GM21423 (cell line): ENCODE measurements around the gene GATA2.

ENCODE experiments used
- ATAC-seq: cut with Tn5 transposase; IDR thresholded peaks from one replicate; pipeline ENCODE4 v1.9.1; 2021; ENCODE audit warnings: mild to moderate bottlenecking, moderate library complexity; ENCODE audit not compliant: unreplicated experiment

GATA2 gene

GRCh38 chr3:128492671-128493569 is at the start of gene GATA2:
TSS of gene GATA2 (minus strand) at chr3:128493201. CDS start at chr3:128487031, 6,170 bp downstream.
- no peak for ATAC-seq

DNA sequence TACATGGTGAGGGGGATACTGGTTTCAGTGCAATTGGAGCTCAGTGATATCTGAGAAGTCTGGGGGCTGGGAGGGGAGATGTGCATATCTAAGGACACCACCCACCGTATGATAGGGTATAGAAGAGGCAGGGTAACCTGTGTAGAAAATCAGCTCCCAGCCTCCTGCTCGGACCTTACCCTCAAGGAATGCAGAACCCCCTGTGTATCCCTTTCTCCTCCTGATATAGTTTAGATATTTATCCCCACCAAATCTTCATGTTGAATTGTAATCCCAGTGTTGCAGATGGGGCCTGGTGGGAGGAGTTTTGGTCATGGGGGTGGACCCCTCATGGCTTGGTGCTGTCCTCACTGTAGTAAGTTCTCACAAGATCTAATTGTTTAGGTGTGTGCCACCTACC is 48.2 kb upstream of the GATA2 start:
- ATAC-seq = no peak

- ATAC-seq = no peak
These were observed 46.4 kb upstream of the GATA2 start for GRCh38 chr3:128539376-128539775.

GRCh38 chr3:128537091-128537703 is 44.2 kb upstream of the GATA2 start:
- no peak for ATAC-seq

DNA sequence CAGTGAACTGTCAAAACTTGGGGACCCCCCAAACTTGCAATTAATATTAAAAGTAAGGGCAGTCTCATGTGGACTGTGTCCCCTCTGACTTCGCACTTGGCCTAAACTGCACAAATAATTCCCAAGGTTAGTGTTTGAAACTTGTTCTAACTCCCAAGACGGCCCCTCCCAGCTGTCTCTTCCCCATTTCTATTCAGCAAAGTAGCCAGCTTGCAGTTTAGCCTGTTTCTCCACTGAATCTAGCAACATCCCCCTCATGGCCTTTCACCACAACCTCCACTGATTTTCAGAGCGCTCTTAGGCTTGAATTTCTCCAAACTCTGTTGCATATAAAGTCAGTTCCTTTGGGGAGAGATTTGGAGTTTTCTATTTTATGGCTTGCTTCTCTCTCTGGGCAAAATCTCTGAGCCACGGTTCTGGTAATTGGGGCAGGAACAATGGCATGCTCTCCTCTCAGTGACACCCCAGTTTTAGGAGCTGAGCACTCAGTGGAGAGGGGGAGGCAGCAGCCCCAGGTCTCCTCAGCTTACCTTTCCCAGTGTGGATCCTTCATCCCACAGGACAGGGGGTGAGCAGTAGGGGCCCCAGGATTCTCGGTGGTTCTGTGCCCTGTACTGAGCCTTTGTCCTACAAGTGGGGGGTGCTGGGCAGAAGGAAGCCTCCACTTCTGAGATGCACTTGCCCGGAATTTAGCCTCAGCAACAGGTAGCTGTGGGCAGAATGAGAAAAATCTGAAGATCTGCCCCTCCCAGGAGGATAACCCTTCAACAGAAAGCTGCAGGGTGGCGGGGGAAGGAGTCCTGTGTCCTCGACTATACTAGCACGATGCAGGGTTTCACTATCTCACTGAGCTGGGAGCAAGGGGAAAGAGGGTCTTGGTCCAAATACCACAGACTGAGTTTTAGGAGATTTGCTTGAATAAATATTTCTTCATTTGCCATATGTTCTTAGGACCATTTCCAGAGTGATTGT is 39.3 kb upstream of the GATA2 start:
- no peak for ATAC-seq

DNA sequence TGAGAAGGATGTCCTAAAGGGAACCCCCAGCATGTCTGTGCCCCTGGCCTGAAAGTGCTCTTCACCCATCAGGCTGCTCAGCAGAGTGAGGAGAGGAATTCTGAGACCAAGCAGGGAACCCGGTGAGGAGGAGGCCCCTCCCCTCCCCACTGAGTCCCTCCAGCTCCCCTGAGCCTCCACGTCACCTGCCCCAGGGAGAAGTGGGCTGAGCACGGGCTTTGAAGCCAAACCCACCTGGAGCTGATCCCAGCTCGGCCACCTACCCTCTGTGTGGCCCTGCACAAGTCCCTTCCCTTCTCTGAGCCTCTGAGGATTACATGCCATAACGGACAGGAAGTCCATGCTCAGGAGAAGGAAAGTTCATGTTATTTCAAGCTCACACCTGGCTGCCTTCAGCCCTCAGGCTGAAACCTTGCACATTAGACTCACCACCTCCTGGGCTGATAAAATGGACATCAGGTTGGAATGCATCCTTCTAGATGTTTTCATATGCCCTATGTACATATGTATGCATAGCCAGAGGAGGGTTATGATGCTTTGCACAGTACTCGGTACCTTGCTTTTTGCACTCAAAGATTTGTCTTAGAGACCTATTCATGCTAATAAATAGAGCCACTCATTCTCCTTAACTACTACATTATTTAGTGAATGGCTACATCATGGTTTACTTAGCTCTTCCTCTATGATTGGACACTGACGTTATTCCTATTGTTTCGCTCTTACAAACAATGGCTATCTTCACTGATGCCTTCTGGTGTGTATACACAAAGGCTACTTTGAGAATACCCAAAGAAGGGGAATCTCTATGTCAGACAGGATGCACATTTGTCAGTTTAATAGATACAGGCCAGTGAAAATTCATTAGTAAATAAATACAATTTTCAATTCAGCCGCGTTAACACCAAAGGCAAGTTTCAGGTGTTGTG is 31.6 kb upstream of the GATA2 start:
- no peak for ATAC-seq

GRCh38 chr3:128523591-128523990 is 30.6 kb upstream of the GATA2 start:
- ATAC-seq = no peak

DNA sequence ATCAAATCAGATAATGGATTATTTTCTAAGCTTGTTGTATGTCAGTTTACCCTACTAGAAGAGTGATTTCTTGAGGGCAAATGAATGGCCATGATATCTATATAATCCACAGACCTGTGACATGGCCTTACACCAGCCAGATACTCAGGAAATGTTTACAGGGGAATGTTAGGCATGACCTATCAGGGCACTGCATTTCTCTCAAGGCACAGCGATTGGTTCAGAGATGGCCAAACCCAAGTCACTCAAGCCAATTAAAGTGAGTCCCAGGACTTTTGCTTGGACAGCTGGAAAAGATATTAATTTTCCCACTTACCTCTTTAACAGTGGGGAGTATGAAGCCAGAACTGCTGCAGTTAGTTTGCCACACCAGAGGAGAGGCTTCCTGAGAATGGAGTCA is 28.7 kb upstream of the GATA2 start:
- no peak for ATAC-seq

DNA sequence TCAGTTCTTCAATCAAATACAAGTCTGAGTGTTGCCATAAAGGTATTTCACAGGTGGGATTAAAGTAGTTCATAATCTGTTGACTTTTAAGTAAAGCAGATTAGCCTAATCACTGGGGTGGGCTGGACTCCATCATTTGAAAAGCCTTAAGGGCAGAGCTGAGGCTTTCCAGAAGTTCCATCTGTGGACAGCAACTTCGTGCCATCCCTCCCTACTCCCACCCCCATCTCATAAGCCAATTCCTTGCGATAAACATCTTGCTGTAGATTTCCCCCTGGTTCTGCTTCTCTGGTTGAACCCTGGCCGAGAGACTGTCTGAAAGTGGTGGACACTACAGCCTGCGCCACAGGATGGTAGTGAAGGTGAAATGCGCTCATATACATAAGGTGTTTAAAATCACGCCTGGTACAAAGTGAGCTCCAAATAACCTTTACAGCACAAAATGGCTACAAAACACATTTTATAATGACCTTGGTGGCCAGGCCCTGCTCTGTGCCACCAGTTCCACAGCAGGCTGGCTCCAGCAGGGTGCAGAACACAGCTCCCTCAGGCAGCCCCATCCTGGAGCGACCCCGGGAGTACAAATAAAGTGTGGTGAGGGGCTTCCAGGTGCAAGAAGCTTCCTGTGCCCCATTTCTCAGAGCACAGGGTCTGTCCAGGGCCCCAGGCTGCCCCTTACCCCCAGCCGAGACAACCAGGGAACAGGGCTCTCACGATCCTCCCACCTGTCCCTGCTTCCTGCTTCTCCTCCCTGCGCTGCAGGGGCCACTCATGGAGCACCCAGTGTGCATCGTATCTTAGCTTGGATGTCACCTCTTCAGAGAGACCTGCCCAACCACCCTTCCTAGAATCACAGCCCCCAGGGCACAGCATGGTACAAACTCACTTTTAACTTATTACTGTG is 25.8 kb upstream of the GATA2 start:
- ATAC-seq = no peak

DNA sequence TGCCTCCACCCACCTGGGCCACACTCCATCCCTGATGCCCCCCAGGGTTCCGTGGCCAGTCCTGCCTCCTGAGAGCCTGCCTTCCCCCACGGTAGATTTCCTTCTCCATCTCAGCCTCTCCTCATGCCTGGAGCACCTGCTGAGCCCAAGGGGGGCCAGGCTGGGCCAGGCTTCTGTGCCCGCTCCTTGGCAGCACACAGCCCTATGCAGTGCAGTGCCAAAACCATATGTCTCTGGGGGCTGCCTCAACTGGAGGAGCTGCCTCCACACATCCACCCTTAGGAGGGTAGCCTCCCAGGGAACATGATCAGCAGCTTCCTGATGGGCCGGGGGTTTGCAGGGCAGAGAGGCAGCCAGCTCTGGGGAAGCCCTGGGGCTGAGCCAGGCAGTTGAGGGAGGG is 24.6 kb upstream of the GATA2 start:
- ATAC-seq = no peak

DNA sequence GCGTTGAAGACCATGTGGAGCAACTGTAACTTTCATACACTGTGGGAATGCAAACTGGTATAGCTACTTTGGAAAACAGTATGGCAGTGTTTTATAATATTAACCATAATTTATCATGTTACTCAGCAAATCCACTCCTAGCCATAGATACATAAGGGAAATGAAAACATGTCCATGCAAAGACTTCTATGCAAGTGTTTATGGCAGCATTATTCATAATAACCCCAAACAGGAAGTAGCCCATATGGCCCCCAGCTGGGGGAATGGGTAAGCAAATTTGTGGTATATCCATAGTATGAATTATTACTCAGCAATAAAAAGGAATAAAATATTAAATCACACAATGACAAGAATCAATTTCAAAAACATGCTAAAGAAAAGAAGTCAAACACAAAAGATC is 23.0 kb upstream of the GATA2 start:
- ATAC-seq = no peak

DNA sequence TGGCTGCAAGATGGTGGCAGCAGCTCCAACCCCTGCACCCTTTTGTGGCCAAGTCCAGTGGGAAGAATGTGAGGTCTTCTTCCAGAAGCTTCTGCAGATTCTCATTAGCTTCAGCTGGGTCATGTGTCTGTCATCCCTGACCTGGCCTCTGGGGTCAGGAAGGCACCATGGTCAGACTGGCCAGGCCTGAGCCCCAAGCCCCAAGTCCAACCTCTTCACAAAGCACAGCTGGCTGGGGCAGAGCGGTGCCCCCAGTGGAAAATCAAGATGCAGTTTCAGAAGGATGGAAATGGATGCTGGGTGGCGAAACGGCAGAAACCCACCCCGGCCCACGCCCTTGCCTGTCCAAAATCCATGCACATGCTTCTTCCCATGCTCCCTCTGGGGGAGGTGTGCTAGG is 15.9 kb upstream of the GATA2 start:
- ATAC-seq = no peak

DNA sequence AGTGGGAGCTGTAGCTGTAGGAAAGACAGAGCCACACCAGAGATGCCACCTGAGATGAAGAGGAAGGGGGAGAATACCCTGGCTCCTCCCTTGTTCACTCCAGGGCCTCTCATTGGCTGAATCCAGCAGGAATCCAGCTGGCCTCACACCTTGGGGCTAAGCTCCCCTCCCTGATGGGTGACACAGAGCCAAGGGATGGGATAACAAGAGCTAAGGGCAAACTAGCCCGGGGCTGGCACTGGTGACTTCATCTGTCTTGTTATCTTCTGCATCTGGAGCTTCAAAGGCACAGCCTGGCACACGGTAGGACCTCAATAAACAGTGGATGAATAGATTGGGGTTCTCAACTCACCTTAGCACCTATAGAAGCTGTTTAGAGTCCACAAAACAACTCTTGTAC is 13.8 kb upstream of the GATA2 start:
- no peak for ATAC-seq

- no peak for ATAC-seq
These were observed 12.8 kb upstream of the GATA2 start for GRCh38 chr3:128505771-128506170.

GRCh38 chr3:128504963-128505730 is 12.1 kb upstream of the GATA2 start:
- no peak for ATAC-seq

- no peak for ATAC-seq
These were observed 11.5 kb upstream of the GATA2 start for GRCh38 chr3:128504533-128504915.

DNA sequence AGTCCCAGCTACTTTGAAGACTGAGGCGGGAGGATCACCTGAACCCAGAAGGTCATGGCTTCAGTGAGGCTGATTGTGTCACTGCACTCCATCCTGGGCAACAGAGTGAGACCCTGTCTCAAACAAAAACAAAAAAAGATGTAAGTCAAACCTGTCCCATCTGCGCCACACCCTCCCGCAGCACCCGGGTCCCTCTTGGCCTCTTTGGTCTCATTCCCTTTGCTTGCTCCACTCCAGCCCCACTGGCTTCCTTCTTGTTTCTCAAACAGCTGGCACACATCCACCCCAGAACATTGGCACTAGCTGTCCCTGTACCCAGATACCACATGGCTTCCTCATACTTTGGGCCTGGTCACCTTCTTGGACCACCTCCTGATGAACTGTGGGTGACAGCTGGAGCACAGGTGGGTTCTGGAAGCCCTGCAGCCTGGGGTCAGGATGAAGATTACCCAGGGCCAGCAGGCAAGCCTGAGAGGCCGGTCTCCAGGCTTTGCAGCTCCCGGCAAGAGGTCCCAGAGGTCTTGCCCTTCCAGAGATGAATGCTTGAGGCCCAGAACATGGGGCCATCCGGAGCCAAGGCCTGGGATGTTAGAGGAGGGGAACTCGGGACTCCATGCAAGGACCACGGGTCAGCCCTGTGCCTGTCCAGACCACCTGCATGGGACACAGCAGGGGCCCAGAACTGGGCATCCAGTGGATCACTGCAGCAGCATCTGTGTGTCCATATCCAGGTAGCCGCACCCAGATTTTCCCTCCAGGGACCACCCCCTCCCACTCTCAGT is 10.9 kb upstream of the GATA2 start:
- ATAC-seq = no peak
